ENCODE results near the gene BRINP1.

- TF ChIP-seq, protein P1, sequence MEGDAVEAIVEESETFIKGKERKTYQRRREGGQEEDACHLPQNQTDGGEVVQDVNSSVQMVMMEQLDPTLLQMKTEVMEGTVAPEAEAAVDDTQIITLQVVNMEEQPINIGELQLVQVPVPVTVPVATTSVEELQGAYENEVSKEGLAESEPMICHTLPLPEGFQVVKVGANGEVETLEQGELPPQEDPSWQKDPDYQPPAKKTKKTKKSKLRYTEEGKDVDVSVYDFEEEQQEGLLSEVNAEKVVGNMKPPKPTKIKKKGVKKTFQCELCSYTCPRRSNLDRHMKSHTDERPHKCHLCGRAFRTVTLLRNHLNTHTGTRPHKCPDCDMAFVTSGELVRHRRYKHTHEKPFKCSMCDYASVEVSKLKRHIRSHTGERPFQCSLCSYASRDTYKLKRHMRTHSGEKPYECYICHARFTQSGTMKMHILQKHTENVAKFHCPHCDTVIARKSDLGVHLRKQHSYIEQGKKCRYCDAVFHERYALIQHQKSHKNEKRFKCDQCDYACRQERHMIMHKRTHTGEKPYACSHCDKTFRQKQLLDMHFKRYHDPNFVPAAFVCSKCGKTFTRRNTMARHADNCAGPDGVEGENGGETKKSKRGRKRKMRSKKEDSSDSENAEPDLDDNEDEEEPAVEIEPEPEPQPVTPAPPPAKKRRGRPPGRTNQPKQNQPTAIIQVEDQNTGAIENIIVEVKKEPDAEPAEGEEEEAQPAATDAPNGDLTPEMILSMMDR (IDR thresholded peaks at IDR 0.05), result no peak
- no peak for TF ChIP-seq POLR2A (IDR thresholded peaks at IDR 0.05)
Observed at GRCh38 chr9:119391878-119392277, 22.6 kb upstream of the BRINP1 start.

Measured in tibial nerve (tissue), 3 donors.